DMS79 treated with DMSO at 0.1 percent for 48 hours (cell line): ENCODE measurements around the gene ALPP.
"Not testable (repeated sequence)": the region's sequence is repeated elsewhere in the genome, so short reads cannot be mapped to it uniquely, and the experiment has no call there.

Experiments used
- DNase-seq: peaks from one replicate; lab custom pipeline; 2025; lab: John Stamatoyannopoulos, UW

Gene ALPP

DNA sequence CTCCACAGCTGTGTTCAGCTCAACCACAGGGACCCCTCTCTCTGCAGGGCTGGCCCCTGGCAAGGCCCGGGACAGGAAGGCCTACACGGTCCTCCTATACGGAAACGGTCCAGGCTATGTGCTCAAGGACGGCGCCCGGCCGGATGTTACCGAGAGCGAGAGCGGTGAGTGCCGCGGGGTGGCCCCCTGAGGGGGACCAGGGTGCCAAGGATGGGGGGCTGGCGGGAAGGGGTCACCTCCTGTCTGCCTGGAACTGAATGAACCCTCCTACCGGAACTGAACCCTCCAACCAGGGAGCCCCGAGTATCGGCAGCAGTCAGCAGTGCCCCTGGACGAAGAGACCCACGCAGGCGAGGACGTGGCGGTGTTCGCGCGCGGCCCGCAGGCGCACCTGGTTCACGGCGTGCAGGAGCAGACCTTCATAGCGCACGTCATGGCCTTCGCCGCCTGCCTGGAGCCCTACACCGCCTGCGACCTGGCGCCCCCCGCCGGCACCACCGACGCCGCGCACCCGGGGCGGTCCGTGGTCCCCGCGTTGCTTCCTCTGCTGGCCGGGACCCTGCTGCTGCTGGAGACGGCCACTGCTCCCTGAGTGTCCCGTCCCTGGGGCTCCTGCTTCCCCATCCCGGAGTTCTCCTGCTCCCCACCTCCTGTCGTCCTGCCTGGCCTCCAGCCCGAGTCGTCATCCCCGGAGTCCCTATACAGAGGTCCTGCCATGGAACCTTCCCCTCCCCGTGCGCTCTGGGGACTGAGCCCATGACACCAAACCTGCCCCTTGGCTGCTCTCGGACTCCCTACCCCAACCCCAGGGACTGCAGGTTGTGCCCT lies 2.9 kb downstream of the ALPP start:
- DNase-seq: not testable (repeated sequence)

GRCh38 chr2:232382331-232383225 lies 4.0 kb downstream of the ALPP start:
- DNase-seq: no peak

DNA sequence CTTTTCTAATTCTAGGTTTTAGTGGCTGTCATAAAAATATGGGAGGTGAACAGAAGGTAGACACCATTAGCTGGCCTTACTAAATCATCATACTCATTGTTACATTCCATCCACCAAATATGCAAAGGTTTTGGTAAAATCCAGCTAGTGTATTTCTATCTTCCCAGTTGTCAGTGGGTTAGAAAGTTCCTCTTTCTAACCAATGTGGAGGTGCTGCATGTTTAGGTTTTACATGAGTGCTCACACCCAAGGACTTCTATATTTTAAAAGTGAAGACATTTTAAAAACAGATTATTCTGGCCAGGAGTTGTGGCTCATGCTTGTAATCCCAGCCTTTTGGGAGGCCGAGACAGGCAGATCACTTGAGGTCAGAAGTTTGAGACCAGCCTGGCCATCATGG lies 5.9 kb downstream of the ALPP start:
- DNase-seq: no peak

DNA sequence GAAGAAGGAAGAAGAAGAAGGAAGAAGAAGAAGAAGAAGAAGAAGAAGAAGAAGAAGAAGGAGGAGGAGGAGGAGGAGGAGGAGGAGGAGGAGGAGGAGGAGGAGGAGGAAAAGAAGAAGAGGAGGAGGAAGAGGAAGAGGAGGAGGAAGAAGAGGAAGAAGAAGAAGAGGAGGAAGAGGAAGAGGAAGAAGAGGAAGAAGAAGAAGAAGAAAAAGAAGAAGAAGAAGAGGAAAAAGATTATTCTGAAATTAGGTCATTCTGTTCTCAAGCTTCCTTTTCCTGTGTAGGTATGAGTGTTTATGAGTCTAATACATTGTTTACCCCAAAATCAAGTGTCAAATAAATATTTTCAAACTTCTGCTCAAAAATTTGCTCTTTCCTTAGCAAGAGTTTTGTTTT lies 6.5 kb downstream of the ALPP start:
- not testable (repeated sequence) for DNase-seq

- peak; percentile 9 for DNase-seq
These were observed 7.3 kb downstream of the ALPP start for GRCh38 chr2:232385660-232386489.

DNA sequence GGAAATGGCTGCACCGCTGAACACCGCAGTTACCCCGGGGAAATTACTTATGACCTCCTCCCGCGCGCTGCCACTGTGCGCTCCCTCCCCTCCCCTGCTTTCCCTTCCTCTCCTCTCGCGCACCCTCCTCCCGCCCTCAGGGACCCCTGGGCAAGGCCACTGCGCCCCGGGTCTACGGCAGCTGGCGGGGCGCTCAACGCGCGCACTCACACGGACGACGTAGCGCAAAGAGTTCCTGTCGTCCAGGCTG lies 7.9 kb downstream of the ALPP start:
- no peak for DNase-seq

- no peak for DNase-seq
These were observed 8.3 kb downstream of the ALPP start for GRCh38 chr2:232386740-232387450.

DNA sequence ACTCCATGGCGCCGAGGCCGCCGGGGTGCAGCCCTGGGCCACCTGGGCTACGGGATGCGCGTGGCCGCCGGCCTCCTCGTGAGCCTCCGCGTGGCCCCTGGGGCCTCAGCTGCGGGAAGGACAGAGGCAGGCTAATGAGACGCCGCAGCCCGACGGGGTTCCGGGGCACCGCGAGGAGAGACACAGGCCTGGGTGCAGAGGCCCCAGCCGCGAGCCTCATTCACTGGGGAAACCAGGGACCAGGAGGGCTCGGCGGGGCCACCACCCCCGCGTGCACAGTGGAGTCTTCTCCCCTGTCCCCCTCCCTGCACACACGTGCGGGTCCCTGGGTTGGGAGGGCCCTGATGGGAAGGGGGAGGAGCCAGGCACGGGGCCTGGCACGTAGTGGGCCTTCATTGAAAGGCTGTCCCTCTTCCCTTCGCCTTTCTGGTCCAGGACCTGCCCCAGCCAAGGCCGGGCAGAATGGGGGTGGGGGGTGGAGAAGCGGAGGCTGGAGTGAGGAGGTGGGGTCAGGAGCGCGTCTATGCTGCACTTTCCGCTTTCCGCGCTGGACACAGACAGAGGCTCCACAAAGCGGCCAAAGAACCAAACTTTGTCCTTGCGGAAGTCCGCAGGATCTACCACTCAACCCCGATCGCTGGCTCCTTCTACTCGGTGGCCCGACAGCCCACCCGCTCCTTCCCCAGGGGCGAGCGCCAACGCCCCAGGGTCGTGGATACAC lies 9.1 kb downstream of the ALPP start:
- no peak for DNase-seq

DNA sequence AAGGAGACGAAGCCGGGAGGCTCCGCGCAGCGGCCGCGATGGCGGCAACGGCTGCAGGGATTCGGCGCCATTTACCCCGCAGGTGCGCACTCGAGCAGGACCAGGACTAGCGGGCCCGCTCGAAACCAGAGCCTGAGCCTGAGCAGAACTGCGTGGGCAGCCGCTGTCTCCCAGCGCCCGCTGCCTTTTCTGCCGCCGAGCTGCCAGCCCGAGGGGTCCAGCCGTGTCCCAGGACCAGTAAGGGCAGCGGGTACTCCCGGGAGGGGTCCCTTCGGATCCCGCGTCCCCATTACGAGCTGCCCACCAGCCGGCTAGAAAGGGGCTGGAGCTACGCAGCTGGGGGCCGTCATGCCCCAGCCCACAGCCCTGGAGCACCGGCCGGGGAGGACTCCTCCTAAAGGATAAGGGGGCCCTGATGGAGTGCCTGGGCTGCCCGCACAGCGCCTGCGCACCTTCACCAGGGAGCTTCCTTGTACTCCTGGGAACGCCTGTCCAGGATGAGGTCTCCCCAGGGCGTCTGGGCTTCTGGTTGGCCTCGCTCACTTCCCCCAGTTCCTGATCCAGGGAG lies 9.9 kb downstream of the ALPP start:
- DNase-seq: no peak

DNA sequence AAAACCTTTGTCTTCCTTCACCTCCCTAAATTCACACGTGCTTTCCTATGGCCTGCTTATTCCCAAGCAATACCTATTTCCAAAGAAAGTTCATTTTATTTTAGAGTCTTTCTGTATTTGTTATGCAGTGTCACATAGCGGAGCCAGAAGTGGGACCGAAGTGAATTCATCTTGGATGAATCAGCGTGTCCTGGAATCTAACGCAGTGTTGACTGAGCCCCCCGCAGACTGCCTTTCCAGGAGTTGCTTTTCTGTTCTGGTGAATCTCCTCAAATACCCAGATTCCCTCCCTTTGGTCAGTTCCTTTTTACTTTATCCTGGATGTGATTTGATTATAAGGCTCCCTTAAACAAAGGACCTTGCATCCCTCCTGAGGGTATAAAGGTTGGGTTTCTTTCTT lies 10.8 kb downstream of the ALPP start:
- DNase-seq: no peak

- DNase-seq: no peak
These were observed 12.1 kb downstream of the ALPP start for GRCh38 chr2:232390661-232391060.

GRCh38 chr2:232393556-232393955 lies 15.0 kb downstream of the ALPP start:
- DNase-seq: no peak

DNA sequence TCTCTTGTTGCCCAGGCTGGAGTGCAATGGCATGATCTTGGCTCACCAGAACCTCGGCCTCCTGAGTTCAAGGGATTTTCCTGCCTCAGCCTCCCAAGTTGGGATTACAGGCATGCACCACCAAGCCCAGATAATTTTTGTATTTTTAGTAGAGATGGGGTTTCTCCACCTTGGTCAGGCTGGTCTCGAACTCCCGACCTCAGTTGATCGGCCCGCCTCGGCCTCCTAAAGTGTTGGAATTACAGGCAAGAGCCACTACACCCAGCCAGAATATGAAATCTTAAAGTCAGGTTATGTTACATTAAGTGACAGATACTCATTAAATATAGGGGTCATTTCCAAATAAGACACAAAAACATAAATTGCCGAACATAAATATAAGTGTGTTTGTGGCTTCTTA lies 15.9 kb downstream of the ALPP start:
- DNase-seq: not testable (repeated sequence)

DNA sequence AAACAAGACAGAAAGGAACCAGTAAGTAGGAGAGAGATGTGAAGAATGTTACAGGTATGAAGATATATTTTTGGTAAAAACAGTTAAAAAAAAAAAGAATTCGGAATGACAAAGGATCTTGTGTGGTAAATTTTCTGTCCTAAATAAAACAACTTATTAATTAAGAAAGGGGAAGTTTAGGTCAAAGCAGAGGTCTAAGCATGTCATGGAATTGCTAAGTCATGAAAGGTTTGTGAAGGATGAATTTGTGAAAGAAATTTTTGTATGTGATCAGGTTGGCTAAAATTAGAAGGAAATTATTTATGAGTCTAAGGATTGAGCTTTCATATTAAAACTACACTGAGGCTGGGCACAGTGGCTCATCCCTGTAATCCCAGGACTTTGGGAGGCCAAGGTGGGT lies 17.0 kb downstream of the ALPP start:
- no peak for DNase-seq

GRCh38 chr2:232396683-232397082 lies 18.1 kb downstream of the ALPP start:
- no peak for DNase-seq

DNA sequence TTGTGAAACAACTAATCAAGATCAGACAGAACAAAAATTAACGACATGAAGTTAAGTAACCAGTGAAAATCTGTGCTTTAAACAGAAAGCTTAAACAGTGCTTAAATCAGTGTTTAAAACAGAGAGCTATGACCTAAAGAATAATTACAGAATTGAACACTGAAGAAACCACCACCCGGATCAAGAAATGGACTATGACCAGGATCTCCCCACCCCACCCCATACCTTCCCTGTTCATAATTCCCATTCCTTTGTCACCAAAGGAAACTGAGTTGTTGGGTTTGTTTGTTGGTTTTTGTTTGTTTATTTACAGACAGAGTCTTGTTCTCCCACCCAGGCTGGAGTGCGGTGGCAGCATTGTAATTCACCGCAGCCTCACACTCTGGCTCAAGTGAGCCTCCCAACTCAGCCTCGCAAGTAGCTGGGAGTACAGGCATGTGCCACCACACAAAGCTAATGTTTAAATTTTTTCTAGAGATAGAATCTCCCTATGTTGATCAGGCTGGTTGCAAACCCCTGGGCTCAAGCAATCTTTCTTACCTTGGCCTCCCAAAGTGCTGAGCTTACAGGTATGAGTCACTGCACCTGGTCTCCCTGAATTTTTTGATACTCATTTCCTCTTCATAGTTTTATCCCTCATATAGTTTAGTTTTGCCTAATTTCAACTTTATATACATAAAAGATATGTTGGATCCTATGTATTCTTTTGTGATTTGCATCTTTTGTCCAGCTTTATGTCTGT lies 19.9 kb downstream of the ALPP start:
- no peak for DNase-seq

DNA sequence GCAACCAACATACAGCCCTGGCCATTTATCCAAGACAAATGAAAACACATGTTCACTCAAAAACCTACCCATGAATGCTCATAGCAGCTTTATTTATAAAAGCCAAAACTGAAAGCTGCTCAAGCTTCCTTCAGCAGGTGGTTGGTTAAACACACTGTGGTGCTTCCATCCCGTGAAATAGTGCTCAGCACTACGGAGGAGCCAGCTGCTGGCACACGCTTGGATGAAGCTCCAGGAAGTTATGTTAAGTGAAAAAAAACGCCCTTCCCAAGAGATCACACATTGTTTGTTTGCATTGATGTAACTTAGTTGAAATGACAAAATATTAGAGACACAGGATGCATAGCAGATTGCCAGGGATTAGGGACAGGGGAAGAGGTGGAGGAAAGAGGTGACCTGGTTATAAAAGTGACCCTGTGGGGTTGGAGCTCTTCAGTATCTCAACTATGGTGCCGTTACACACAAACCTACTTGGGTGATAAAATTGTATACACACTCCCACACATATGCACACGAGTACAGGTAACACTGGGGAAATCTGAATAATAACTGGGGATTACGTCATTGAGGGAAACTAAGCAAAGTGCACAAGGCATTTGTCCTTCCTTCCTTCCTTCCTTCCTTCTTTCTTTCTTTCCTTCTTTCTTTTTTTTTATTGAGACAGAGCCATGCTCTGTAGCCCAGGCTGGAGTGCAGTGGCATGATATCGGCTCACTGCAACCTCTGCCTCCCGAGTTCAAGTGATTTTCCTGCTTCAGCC lies 21.9 kb downstream of the ALPP start:
- peak; percentile 10 for DNase-seq

- no peak for DNase-seq
These were observed 24.0 kb downstream of the ALPP start for GRCh38 chr2:232402518-232402917.

DNA sequence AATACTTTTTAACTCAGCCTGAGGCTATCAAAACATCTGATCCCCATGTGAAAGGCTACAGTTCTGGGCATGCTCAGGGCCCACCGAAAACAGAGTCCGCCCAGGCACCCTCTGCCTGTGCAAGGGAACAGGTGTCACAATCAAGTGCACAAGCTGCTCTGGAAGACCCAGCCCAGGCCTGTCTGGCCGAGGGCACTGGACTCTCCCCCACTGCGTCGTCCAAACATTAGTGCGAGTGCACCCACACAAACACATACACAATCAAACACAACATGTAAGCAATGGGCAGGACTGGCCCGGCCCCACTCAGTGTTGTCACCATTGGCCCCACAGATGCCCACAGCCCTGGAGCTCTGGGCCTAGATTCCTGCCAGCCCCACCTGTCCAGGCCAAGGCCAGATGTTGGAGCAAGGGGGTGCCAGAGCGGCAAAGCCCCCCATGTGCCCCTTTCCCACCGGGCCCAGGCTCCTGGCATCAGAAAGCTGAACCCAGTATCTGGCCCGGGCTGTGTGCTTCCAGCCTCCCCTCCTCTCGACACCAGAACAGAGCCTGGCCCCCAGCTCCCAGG lies 27.5 kb downstream of the ALPP start:
- DNase-seq: no peak
